Osteoblast (primary cell): ENCODE measurements around the gene MTCP1. TPM values are rescaled to one million over a fixed set of nuclear protein-coding genes. Genes with fewer than 3 reads are reported as not detected.

Source experiments
- DNase-seq: peaks from one replicate; pipeline ENCODE4 v3.0.0; 2011; ENCODE audit warnings: low spot score, mixed read lengths; ENCODE audit not compliant: insufficient read length; ENCODE audit errors: missing footprints
- H2AFZ ChIP-seq: 2 replicates; pipeline ENCODE4 v1.6.0; 2011; ENCODE audit warnings: mild to moderate bottlenecking, low read length
- H3K27ac ChIP-seq: 2 replicates; pipeline ENCODE4 v1.5.1; 2011; ENCODE audit warnings: mild to moderate bottlenecking, low read depth, low read length, moderate library complexity
- H3K27me3 ChIP-seq: 2 replicates; pipeline ENCODE4 v1.6.0; 2012; ENCODE audit warnings: mild to moderate bottlenecking, control low read depth, inconsistent platforms, low read length, moderate library complexity; ENCODE audit not compliant: insufficient read depth
- H3K36me3 ChIP-seq: 2 replicates; pipeline ENCODE4 v1.5.1; 2011; ENCODE audit warnings: mild to moderate bottlenecking, low read length, control low read depth, moderate library complexity; ENCODE audit not compliant: insufficient read depth
- H3K4me1 ChIP-seq: 2 replicates; pipeline ENCODE4 v1.5.1; 2011; ENCODE audit warnings: mild to moderate bottlenecking, low read length, control low read depth, moderate library complexity; ENCODE audit not compliant: insufficient read depth
- H3K4me2 ChIP-seq: 2 replicates; pipeline ENCODE4 v1.6.0; 2011; ENCODE audit warnings: mild to moderate bottlenecking, low read length; ENCODE audit not compliant: insufficient read depth
- H3K4me3 ChIP-seq: fragments of 200-600 bp; sonication (generic); 3 replicates; pipeline ENCODE4 v1.5.1; 2012; ENCODE audit warnings: mild to moderate bottlenecking, low read length, inconsistent platforms; ENCODE audit not compliant: insufficient read depth
- H3K79me2 ChIP-seq: 2 replicates; pipeline ENCODE4 v1.6.0; 2012; ENCODE audit warnings: mild to moderate bottlenecking, low read length, control low read depth, inconsistent platforms; ENCODE audit not compliant: insufficient read depth
- H3K9me3 ChIP-seq: 2 replicates; pipeline ENCODE4 v1.5.1; 2011; ENCODE audit warnings: low read depth, low read length, control low read depth
- H4K20me1 ChIP-seq: 2 replicates; pipeline ENCODE4 v1.6.0; 2012; ENCODE audit warnings: mild to moderate bottlenecking, low read length, control low read depth; ENCODE audit not compliant: insufficient read depth
- CTCF ChIP-seq: IDR thresholded peaks from 2 replicates; pipeline ENCODE4 v1.5.1; 2011; ENCODE audit warnings: mild to moderate bottlenecking, low read depth, low read length, moderate library complexity; ENCODE audit errors: extremely low read depth
- total RNA-seq: library from RNA; depleted of rRNA; stranded (reverse); fragments of >200 nt; gene quantifications from 2 replicates; pipeline ENCODE4 v1.2.3, GENCODE V29; 2012

MTCP1 gene
- total RNA-seq, 1 donor, result 3.3 TPM

GRCh38 chrX:155028129-155028528 is 42.8 kb downstream of the MTCP1 start:
- H3K4me1 ChIP-seq, result peaks cover 8% of the 10 kb centered on the region
- H4K20me1 ChIP-seq, result no peaks in the 10 kb centered on the region
- H2AFZ ChIP-seq, result no peak overlapping the region
- peak overlapping the region; percentile 85 for H3K4me2 ChIP-seq
- no peaks in the 10 kb centered on the region for H3K36me3 ChIP-seq
- peaks cover 19% of the 10 kb centered on the region for H3K79me2 ChIP-seq
- no peak for DNase-seq
- no peaks in the 10 kb centered on the region for H3K27me3 ChIP-seq
- no peak for TF ChIP-seq CTCF
- peak overlapping the region; percentile 94 for H3K27ac ChIP-seq
- no peaks in the 10 kb centered on the region for H3K9me3 ChIP-seq
- H3K4me3 ChIP-seq, result peak overlapping the region; percentile 21

GRCh38 chrX:155027509-155028066 is 43.3 kb downstream of the MTCP1 start:
- Histone ChIP-seq H3K36me3 (no peaks in the 10 kb centered on the region), H2AFZ (peak overlapping the region; percentile 14), H3K79me2 (peaks cover 19% of the 10 kb centered on the region), H3K9me3 (no peaks in the 10 kb centered on the region), H3K27ac (peak overlapping the region; percentile 94), H3K4me2 (peak overlapping the region; percentile 85), H3K4me3 (peak overlapping the region; percentile 76), H3K27me3 (no peaks in the 10 kb centered on the region), H3K4me1 (peaks cover 8% of the 10 kb centered on the region), H4K20me1 (no peaks in the 10 kb centered on the region)
- no peak for TF ChIP-seq CTCF
- DNase-seq, result no peak

- H4K20me1 ChIP-seq, result no peaks in the 10 kb centered on the region
- peaks cover 19% of the 10 kb centered on the region for H3K79me2 ChIP-seq
- TF ChIP-seq CTCF, result no peak
- peaks cover 8% of the 10 kb centered on the region for H3K4me1 ChIP-seq
- H3K27me3 ChIP-seq, result no peaks in the 10 kb centered on the region
- H2AFZ ChIP-seq, result peak within 1 kb of the TSS; percentile 14
- H3K4me3 ChIP-seq, result peak within 1 kb of the TSS; percentile 76
- H3K36me3 ChIP-seq, result no peaks in the 10 kb centered on the region
- peak; percentile 90 for DNase-seq
- peak within 1 kb of the TSS; percentile 94 for H3K27ac ChIP-seq
- no peaks in the 10 kb centered on the region for H3K9me3 ChIP-seq
- peak within 1 kb of the TSS; percentile 85 for H3K4me2 ChIP-seq
Measured at GRCh38 chrX:155026727-155027508, 44.0 kb downstream of the MTCP1 start, which contains the start of gene FUNDC2. Gene FUNDC2, plus strand, starts transcription at chrX:155026844. Its CDS starts 95 bp downstream, at chrX:155026939.

GRCh38 chrX:155026420-155026726 is 44.6 kb downstream of the MTCP1 start:
- Histone ChIP-seq H3K79me2 (peaks cover 15% of the 10 kb centered on the region), H3K4me1 (peaks cover 8% of the 10 kb centered on the region), H3K36me3 (no peaks in the 10 kb centered on the region), H4K20me1 (no peaks in the 10 kb centered on the region), H3K27me3 (no peaks in the 10 kb centered on the region), H3K9me3 (no peaks in the 10 kb centered on the region), H3K4me3 (peak overlapping the region; percentile 76), H2AFZ (no peak overlapping the region), H3K27ac (peak overlapping the region; percentile 58), H3K4me2 (peak overlapping the region; percentile 43)
- no peak for TF ChIP-seq CTCF
- no peak for DNase-seq
